GM10266 (cell line): ENCODE results near the gene ZNF786.
A peak's percentile ranks its signal among the peaks of the same experiment; 100 is the strongest.
"Not testable (repeated sequence)": the region's sequence is repeated elsewhere in the genome, so short reads cannot be mapped to it uniquely, and the experiment has no call there.

Source experiments
- DNase-seq: peaks from one replicate; pipeline ENCODE4 v3.0.0; 2012; ENCODE audit errors: extremely low spot score
- TF ChIP-seq, protein P1 (sequence below): IDR thresholded peaks from 2 replicates; pipeline ENCODE4 v1.5.1; 2012; ENCODE audit warnings: mild to moderate bottlenecking, low read depth; ENCODE audit not compliant: control insufficient read depth, insufficient read depth; ENCODE audit errors: missing control alignments

ZNF786 gene

DNA sequence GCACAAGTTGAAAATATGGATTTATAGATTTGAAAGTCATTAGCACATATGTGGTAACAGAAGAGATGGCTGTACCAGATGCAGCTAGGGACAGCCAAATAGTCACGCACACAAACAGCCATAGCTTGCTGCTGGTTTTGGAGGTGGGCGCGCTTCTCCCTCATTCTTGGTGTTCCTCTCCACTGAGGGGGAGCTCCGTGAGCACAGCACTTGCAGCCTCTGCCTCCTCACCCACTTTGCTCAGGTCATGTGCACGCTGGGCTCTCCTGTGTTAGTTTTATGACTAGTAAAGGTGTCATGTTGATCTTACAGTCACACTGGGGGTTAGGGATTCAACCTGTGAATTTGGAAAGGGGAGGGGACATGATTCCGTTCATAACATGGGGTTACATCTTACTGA, 8.5 kb upstream of the ZNF786 start:
- TF ChIP-seq, protein P1, sequence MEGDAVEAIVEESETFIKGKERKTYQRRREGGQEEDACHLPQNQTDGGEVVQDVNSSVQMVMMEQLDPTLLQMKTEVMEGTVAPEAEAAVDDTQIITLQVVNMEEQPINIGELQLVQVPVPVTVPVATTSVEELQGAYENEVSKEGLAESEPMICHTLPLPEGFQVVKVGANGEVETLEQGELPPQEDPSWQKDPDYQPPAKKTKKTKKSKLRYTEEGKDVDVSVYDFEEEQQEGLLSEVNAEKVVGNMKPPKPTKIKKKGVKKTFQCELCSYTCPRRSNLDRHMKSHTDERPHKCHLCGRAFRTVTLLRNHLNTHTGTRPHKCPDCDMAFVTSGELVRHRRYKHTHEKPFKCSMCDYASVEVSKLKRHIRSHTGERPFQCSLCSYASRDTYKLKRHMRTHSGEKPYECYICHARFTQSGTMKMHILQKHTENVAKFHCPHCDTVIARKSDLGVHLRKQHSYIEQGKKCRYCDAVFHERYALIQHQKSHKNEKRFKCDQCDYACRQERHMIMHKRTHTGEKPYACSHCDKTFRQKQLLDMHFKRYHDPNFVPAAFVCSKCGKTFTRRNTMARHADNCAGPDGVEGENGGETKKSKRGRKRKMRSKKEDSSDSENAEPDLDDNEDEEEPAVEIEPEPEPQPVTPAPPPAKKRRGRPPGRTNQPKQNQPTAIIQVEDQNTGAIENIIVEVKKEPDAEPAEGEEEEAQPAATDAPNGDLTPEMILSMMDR = no peak
- no peak for DNase-seq

DNA sequence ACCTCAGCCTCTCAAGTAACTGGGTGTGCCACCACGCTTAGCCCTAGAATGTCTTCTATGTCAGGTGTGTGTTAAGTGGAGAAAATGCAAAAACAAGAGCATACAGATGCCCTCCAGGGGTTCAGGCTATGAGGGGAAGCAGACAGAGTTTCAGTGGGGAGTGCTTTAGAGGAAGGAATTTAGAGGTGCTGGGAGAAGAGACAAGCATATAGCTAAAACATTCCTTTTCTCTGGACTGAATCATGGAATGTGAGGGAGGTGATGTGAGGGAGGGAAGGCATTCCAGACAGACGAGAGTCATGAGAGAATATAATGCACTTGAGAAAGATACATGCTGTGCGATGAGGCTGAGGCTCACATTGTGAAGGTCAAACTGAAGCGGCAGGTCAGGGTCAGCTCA, 6.6 kb upstream of the ZNF786 start:
- no peak for DNase-seq
- TF ChIP-seq, protein P1 = no peak

DNA sequence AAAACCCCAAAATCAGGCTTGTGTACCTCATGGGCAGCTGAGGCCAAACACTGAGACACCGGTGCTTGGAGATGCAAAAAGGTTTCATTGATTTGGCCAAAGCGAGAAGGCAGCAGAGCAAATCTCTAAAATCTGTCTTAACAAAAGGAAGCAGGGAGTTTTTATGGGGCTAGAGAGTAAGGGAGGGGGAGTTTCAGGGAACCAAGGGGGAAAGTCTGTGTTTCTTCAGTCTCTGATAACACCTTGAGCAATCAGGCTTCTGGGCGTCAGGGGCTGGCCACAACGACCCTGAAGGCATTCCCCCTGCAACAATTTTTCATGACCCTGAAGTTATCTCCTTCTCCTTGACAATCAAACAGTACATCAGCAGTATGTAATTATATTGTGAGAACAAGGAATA, 2.7 kb upstream of the ZNF786 start:
- peak; percentile 53 for DNase-seq

DNA sequence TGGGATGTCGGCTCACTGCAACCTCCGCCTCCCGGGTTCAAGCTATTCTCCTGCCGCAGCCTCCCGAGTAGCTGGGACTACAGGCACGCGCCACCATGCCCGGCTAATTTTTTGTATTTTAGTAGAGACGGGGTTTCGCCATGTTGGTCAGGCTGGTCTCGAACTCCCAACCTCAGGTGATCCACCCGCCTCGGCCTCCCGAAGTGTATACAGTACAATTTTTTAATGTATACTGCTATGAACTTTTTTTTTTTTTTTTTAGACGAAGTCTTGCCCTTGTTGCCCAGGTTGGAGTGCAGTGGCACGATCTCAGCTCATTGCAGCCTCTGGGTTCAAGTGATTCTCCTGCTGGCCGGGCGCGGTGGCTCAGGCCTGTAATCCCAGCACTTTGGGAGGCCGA, 1.7 kb upstream of the ZNF786 start:
- DNase-seq = not testable (repeated sequence)

More for the DNA sequence above, 2.7 kb upstream of the ZNF786 start:
- TF ChIP-seq, protein P1 = no peak

DNA sequence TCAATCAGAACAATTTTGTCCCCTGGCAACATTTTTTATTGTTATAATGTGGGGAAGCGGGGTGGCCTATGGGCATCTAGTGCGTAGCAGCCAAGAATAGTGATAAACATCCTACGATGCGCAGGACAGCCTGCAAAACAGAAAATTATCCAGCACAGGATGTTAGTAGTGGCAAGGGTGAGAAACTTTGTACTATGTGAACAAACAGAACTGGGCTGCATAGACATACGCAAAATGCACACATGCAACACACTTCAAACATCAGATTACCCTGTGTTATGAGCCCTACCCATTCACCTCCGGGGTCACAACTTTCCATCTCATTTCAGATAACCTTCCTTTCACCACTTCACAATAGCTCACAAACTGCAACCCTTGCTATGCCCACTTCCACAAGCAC, 3.1 kb downstream of the ZNF786 start:
- TF ChIP-seq, protein P1 = no peak
- DNase-seq = no peak

DNA sequence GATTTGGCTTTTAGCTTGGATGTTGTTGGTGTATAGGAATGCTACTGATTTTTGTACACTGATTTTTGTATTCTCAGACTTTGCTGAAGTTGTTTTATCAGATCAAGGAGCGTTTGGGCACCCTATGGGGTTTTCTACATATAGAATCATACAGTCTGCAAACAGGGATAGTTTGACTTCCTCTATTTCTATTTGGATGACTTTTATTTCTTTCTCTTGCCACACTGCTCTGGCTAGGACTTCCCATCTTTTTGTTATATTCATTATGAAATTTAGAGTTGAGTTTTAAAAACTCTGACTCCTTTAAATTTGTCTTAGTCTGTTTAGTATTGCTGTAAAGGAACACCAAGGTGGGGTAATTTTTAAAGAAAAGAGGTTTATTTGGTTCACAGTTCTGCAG, 4.7 kb downstream of the ZNF786 start:
- no peak for DNase-seq
- TF ChIP-seq, protein P1 = no peak

DNA sequence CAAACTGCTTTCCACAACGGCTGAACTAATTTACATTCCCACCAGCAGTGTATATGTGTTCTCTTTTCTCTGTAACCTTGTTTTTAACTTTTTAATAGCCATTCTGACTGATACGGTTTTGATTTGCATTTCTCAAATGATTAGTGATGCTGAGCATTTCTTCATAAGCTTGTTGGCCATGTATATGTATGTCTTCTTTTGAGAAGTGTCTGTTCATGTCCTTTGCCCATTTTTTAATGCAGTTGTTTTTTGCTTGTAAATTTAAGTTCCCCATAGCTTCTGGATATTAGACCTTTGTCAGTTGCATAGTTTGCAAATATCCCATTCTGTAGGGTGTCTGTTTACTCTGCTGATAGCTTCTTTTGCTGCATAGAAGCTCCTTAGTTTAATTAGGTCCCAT, 6.1 kb downstream of the ZNF786 start:
- TF ChIP-seq, protein P1 = no peak
- DNase-seq = no peak

DNA sequence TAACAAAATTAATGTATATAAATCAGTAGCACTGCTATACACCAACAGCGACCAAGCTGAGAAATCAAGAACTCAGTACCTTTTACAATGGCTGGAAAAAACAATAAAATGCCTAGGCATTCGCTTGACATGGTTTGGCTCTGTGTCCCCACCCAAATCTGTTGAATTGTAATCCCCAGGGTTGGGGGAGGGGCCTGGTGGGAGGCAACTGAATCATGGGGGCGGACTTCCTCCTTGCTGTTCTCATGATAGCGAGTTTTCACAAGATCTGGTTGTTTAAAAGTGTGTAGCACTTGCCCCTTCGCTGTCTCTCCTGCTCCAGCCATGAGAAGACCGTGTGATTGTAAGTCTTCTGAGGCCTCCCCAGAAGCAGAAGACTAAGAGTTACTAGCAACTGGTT, 8.6 kb downstream of the ZNF786 start:
- no peak for DNase-seq
- TF ChIP-seq, protein P1 = no peak
